ENCODE results near the gene RGS3.

The RGS3 gene

DNA sequence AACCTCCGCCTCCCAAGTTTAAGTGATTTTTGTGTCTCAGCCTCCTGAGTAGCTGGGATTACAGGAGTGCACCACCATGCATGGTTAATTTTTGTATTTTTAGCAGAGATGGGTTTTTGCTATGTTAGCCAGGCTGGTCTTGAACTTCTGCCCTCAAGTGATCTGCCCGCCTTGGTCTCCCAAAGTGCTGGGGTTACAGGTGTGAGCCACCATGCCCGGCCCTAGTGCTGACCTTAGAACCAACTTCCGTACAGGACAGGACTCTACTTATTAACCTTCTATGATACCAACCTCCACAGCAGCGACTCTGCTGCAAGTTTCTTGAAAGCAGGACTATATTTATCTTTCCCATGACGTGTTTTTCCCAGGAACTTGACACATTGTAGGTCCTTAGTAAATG lies 176.9 kb downstream of the RGS3 start:
- ATAC-seq (ENCODE audit: low read depth) (no peak), DNase-seq (ENCODE audit: low spot score) (no peak)

DNA sequence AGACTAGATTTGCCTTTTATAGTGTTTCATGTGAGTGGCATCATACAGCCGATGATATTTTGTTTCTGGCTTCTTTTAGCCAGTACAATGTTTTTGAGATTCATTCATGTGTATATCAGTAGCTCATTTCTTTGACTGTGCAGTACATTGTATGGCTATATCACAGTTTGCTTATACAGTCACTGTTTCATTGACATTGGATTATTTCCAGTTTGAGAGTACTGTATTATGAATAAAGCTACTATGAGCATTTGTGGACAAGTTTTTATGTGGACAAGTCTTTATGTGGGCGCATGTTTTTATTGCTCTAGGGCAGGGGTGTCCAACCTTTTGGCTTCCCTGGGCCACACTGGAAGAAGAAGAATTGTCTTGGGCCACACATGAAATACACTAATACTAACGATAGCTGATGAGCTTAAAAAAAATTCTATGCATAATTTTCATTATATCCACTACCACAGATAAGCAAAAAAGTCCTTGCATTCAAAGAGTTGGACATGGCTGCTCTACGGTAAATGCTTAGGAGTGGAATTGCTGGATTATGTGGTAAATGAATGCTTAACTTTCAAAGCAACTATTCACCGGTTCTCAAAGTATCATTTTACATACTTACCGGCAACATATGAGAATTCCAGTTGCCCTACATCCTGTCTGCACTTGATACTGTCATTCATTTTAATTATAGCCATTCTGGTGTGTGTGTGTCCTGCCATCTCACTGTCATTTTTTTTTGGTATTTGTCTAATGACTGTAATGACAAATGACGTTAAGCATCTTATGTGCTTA lies 177.8 kb downstream of the RGS3 start:
- Histone ChIP-seq H3K27ac (ENCODE audit: poor library complexity, severe bottlenecking) (no peak overlapping the region), H3K36me3 (ENCODE audit: low read depth) (no peaks in the 10 kb centered on the region), H3K4me1 (ENCODE audit: insufficient read depth, poor library complexity, severe bottlenecking) (no peaks in the 10 kb centered on the region), H3K4me3 (ENCODE audit: severe bottlenecking) (no peak overlapping the region), H3K9me3 (ENCODE audit: severe bottlenecking) (no peaks in the 10 kb centered on the region), H3K27me3 (ENCODE audit: insufficient read depth, poor library complexity, severe bottlenecking) (no peaks in the 10 kb centered on the region)
- ATAC-seq (ENCODE audit: low read depth) (no peak), DNase-seq (ENCODE audit: low spot score) (no peak)
- TF ChIP-seq, protein P1, sequence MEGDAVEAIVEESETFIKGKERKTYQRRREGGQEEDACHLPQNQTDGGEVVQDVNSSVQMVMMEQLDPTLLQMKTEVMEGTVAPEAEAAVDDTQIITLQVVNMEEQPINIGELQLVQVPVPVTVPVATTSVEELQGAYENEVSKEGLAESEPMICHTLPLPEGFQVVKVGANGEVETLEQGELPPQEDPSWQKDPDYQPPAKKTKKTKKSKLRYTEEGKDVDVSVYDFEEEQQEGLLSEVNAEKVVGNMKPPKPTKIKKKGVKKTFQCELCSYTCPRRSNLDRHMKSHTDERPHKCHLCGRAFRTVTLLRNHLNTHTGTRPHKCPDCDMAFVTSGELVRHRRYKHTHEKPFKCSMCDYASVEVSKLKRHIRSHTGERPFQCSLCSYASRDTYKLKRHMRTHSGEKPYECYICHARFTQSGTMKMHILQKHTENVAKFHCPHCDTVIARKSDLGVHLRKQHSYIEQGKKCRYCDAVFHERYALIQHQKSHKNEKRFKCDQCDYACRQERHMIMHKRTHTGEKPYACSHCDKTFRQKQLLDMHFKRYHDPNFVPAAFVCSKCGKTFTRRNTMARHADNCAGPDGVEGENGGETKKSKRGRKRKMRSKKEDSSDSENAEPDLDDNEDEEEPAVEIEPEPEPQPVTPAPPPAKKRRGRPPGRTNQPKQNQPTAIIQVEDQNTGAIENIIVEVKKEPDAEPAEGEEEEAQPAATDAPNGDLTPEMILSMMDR (IDR thresholded peaks at IDR 0.05; ENCODE audit: poor library complexity, severe bottlenecking) = no peak

More for the DNA sequence above, 176.9 kb downstream of the RGS3 start:
- Histone ChIP-seq H3K4me3 (ENCODE audit: severe bottlenecking) (no peak overlapping the region), H3K4me1 (ENCODE audit: insufficient read depth, poor library complexity, severe bottlenecking) (no peaks in the 10 kb centered on the region), H3K36me3 (ENCODE audit: low read depth) (no peaks in the 10 kb centered on the region), H3K9me3 (ENCODE audit: severe bottlenecking) (no peaks in the 10 kb centered on the region), H3K27me3 (ENCODE audit: insufficient read depth, poor library complexity, severe bottlenecking) (no peaks in the 10 kb centered on the region), H3K27ac (ENCODE audit: poor library complexity, severe bottlenecking) (no peak overlapping the region)
- TF ChIP-seq, protein P1 (IDR thresholded peaks at IDR 0.05; ENCODE audit: poor library complexity, severe bottlenecking) = no peak

DNA sequence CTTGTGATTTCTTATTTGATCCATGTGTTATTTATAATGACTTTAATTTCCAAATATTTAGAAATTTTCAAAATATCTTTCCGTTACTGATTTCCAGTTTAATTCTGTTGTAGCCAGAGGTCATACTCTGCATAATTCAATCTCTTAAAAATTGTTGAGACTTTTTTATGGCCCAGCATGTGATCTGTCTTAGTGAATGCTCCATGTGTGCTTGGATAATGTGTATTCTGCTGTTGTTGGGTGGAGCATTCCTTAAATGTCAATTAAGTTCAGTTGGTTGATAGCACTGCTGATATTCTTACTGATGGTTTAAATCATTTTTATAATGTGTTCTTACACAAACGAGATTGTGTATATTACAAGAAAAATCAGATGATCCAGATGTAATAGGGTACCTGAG lies 180.8 kb downstream of the RGS3 start:
- Histone ChIP-seq H3K27me3 (ENCODE audit: insufficient read depth, poor library complexity, severe bottlenecking) (no peaks in the 10 kb centered on the region), H3K27ac (ENCODE audit: poor library complexity, severe bottlenecking) (no peak overlapping the region), H3K36me3 (ENCODE audit: low read depth) (no peaks in the 10 kb centered on the region), H3K4me1 (ENCODE audit: insufficient read depth, poor library complexity, severe bottlenecking) (no peaks in the 10 kb centered on the region), H3K9me3 (ENCODE audit: severe bottlenecking) (no peaks in the 10 kb centered on the region), H3K4me3 (ENCODE audit: severe bottlenecking) (no peak overlapping the region)
- TF ChIP-seq, protein P1 (IDR thresholded peaks at IDR 0.05; ENCODE audit: poor library complexity, severe bottlenecking) = no peak
- ATAC-seq (ENCODE audit: low read depth) = no peak
- DNase-seq (ENCODE audit: low spot score) = no peak

DNA sequence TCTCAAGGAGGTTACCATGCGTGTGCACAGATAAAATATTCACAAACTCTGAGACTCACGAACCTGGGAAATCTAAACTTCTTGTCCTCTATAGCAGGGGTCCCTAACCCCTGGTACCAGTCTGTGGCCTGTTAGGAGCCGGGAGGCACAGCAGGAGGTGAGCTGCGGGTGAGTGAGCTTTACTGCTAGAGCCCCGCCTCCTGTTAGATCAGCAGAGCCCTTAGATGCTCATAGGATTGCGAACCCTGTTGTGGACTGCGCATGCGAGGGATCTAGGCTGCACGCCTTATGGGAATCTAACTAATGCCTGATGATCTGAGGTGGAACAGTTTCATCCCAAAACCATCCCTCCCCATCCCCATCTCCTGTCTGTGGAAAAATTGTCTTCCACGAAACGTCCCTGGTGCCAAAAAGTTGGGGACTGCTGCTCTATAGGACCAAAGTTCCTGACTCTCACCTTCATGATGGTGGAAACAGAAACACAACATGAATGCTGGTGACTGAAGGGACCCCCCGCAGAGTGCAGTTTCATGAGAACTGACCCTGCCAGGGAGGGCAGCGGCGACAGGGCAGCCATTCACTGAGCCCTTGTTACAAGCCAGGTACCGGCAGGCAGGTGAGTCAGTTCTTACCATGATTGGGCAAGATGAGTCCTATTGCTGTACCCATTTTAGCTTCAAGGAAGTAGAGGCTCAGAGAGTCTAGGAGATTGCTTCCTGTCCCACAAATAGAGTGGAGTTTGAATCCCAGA lies 181.9 kb downstream of the RGS3 start:
- DNase-seq (ENCODE audit: low spot score) (no peak), ATAC-seq (ENCODE audit: low read depth) (no peak)
- Histone ChIP-seq H3K4me3 (ENCODE audit: severe bottlenecking) (no peak overlapping the region), H3K27ac (ENCODE audit: poor library complexity, severe bottlenecking) (no peak overlapping the region), H3K27me3 (ENCODE audit: insufficient read depth, poor library complexity, severe bottlenecking) (no peaks in the 10 kb centered on the region), H3K9me3 (ENCODE audit: severe bottlenecking) (no peaks in the 10 kb centered on the region), H3K4me1 (ENCODE audit: insufficient read depth, poor library complexity, severe bottlenecking) (peaks cover 4% of the 10 kb centered on the region), H3K36me3 (ENCODE audit: low read depth) (no peaks in the 10 kb centered on the region)
- TF ChIP-seq, protein P1 (IDR thresholded peaks at IDR 0.05; ENCODE audit: poor library complexity, severe bottlenecking) = no peak

DNA sequence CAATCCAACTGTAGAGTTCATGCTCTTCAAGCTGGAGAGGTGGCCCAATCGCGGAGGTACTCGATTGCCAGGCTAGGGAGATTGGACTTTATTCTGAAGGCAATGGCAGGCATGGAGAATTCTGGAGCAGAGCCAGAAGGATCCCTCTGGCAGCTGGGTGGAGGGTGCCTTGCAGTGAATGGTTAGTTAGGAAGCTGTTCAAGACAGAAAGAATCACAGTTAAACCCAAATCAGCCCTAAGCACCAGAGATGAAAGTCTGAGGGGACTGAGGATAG lies 182.4 kb downstream of the RGS3 start:
- Histone ChIP-seq H3K36me3 (ENCODE audit: low read depth) (no peaks in the 10 kb centered on the region), H3K4me1 (ENCODE audit: insufficient read depth, poor library complexity, severe bottlenecking) (peaks cover 9% of the 10 kb centered on the region), H3K9me3 (ENCODE audit: severe bottlenecking) (no peaks in the 10 kb centered on the region), H3K27me3 (ENCODE audit: insufficient read depth, poor library complexity, severe bottlenecking) (no peaks in the 10 kb centered on the region), H3K4me3 (ENCODE audit: severe bottlenecking) (no peak overlapping the region), H3K27ac (ENCODE audit: poor library complexity, severe bottlenecking) (no peak overlapping the region)
- TF ChIP-seq, protein P1 (IDR thresholded peaks at IDR 0.05; ENCODE audit: poor library complexity, severe bottlenecking) = no peak
- ATAC-seq (ENCODE audit: low read depth) (no peak), DNase-seq (ENCODE audit: low spot score) (no peak)

Data from RWPE2 (cell line).